ENCODE data around the gene LAD1.

GRCh38 chr1:201434266-201434665 lies 35.1 kb upstream of the LAD1 start:
- no peak for TF ChIP-seq CTCF (IDR thresholded peaks at IDR 0.05; ENCODE audit: poor library complexity, severe bottlenecking)
- TF ChIP-seq EZH2 (IDR thresholded peaks at IDR 0.05; ENCODE audit: borderline replicate concordance, insufficient read depth, low read length, poor library complexity, severe bottlenecking) = no peak
- TF ChIP-seq TAF1 (IDR thresholded peaks at IDR 0.05; ENCODE audit: low read depth) = no peak
- TF ChIP-seq POLR2AphosphoS5 (IDR thresholded peaks at IDR 0.05) = no peak

All from neural cell (in vitro differentiated cells).